Eye (tissue), 1 donor: ENCODE data around the gene HMGCL.
"Not testable (repeated sequence)": the region's sequence is repeated elsewhere in the genome, so short reads cannot be mapped to it uniquely, and the experiment has no call there.

Source experiments
- DNase-seq: peaks from one replicate; pipeline ENCODE4 v3.0.0-alpha.2; 2015

Gene HMGCL

GRCh38 chr1:23825076-23825761, at the start of gene HMGCL:
HMGCL (minus strand) TSS chr1:23825429; CDS start chr1:23825415, 14 bp downstream.
- peak; percentile 97 for DNase-seq

GRCh38 chr1:23872421-23872820, 47.2 kb upstream of the HMGCL start:
- no peak for DNase-seq

- DNase-seq = no peak
Measured at GRCh38 chr1:23869051-23869450, 43.8 kb upstream of the HMGCL start.

GRCh38 chr1:23868557-23869016, 43.4 kb upstream of the HMGCL start:
- DNase-seq = no peak

- DNase-seq = peak; percentile 97
Measured at GRCh38 chr1:23867895-23868556, 42.8 kb upstream of the HMGCL start, which contains the start of gene FUCA1. FUCA1 (minus strand) TSS chr1:23868290; CDS start chr1:23868286, 4 bp downstream.

GRCh38 chr1:23867542-23867894, 42.3 kb upstream of the HMGCL start:
- no peak for DNase-seq

GRCh38 chr1:23865543-23865930, 40.3 kb upstream of the HMGCL start:
- DNase-seq = no peak

GRCh38 chr1:23864801-23865542, 39.7 kb upstream of the HMGCL start:
- DNase-seq = no peak

- DNase-seq = no peak
Measured at GRCh38 chr1:23862640-23863039, 37.4 kb upstream of the HMGCL start.

GRCh38 chr1:23854568-23854967, 29.3 kb upstream of the HMGCL start:
- no peak for DNase-seq

- DNase-seq = not testable (repeated sequence)
Measured at GRCh38 chr1:23853124-23853523, 27.9 kb upstream of the HMGCL start.

- not testable (repeated sequence) for DNase-seq
Measured at GRCh38 chr1:23851406-23851805, 26.2 kb upstream of the HMGCL start.

- no peak for DNase-seq
Measured at GRCh38 chr1:23848673-23849616, 23.7 kb upstream of the HMGCL start.

- DNase-seq = not testable (repeated sequence)
Measured at GRCh38 chr1:23847482-23848095, 22.4 kb upstream of the HMGCL start.

GRCh38 chr1:23845163-23845562, 19.9 kb upstream of the HMGCL start:
- DNase-seq = no peak

- no peak for DNase-seq
Measured at GRCh38 chr1:23843644-23844043, 18.4 kb upstream of the HMGCL start.

- peak; percentile 60 for DNase-seq
Measured at GRCh38 chr1:23838401-23838866, 13.2 kb upstream of the HMGCL start.

GRCh38 chr1:23837908-23838307, 12.7 kb upstream of the HMGCL start:
- DNase-seq = no peak

GRCh38 chr1:23836037-23836436, 10.8 kb upstream of the HMGCL start:
- DNase-seq = no peak

GRCh38 chr1:23834156-23834555, 8.9 kb upstream of the HMGCL start:
- not testable (repeated sequence) for DNase-seq

- no peak for DNase-seq
Measured at GRCh38 chr1:23827717-23828116, 2.5 kb upstream of the HMGCL start.

GRCh38 chr1:23826590-23826989, 1.4 kb upstream of the HMGCL start:
- DNase-seq = not testable (repeated sequence)
